ENCODE measurements around the gene KIF5C.

The KIF5C gene

GRCh38 chr2:148899638-148900318 lies 24.8 kb downstream of the KIF5C start:
- no peak for TF ChIP-seq CTCF (conservative IDR thresholded peaks at IDR 0.05; ENCODE audit: low read depth, low read length)
- H3K4me3 ChIP-seq (ENCODE audit: low read depth, low read length): no peak overlapping the region

DNA sequence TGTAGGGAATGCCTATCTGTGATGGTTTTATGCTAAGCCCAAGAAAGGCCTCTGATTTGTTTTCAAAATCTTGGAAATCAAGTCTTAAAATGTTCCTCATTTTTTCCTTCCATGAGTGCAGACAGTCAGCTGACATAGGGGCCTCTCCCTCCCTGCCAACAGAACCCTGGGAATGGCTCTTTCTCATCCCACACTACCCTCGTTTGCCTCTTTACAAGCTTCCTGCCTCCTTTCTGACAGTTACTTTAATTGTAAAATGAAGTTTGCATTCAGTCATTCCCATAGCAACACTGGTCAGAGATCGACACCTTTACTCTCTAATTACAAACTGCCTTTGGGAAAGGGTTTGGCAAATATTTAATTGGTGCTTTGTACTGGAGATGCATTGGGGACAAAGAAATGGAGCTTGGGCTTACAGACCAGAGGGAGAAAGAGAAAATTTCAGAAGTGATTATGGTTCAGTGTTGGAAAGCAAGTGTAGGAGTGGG lies 25.4 kb downstream of the KIF5C start:
- no peak overlapping the region for H3K4me3 ChIP-seq (ENCODE audit: low read depth, low read length)
- no peak for DNase-seq (ENCODE audit: low read depth)
- no peak for TF ChIP-seq CTCF (conservative IDR thresholded peaks at IDR 0.05; ENCODE audit: low read depth, low read length)

More at GRCh38 chr2:148899638-148900318, 24.8 kb downstream of the KIF5C start:
- no peak for DNase-seq (ENCODE audit: low read depth)

- H3K4me3 ChIP-seq (ENCODE audit: low read depth, low read length): no peak overlapping the region
- TF ChIP-seq CTCF (conservative IDR thresholded peaks at IDR 0.05; ENCODE audit: low read depth, low read length): no peak
- DNase-seq (ENCODE audit: low read depth): no peak
These were observed 26.1 kb downstream of the KIF5C start for GRCh38 chr2:148901142-148901541.

GRCh38 chr2:148902798-148903197 lies 27.8 kb downstream of the KIF5C start:
- no peak overlapping the region for H3K4me3 ChIP-seq (ENCODE audit: low read depth, low read length)
- no peak for TF ChIP-seq CTCF (conservative IDR thresholded peaks at IDR 0.05; ENCODE audit: low read depth, low read length)
- DNase-seq (ENCODE audit: low read depth): no peak

GRCh38 chr2:148903294-148903693 lies 28.3 kb downstream of the KIF5C start:
- H3K4me3 ChIP-seq (ENCODE audit: low read depth, low read length): no peak overlapping the region
- no peak for TF ChIP-seq CTCF (conservative IDR thresholded peaks at IDR 0.05; ENCODE audit: low read depth, low read length)

GRCh38 chr2:148903979-148904378 lies 29.0 kb downstream of the KIF5C start:
- no peak for DNase-seq (ENCODE audit: low read depth)
- no peak overlapping the region for H3K4me3 ChIP-seq (ENCODE audit: low read depth, low read length)
- TF ChIP-seq CTCF (conservative IDR thresholded peaks at IDR 0.05; ENCODE audit: low read depth, low read length): no peak

More at GRCh38 chr2:148903294-148903693, 28.3 kb downstream of the KIF5C start:
- DNase-seq (ENCODE audit: low read depth): no peak

DNA sequence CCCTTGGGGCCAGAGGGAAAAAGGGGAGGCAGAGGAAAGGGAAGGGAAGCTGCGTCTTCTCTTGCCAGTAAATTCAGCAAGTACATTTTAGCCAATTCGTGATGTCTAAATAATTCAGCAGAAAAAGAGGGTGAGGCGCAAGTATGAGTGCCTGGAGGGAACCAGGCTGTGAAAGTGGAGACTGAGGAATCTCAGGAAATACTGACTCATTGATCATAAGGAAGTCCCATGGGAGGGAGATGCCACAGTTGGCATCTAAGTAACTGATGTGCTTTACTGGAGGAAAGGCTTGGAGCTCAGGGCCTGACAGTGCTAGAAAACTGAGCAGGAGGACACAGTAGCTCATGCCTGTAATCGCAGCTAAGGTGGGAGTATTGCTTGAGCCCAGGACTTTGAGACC lies 31.1 kb downstream of the KIF5C start:
- TF ChIP-seq CTCF (conservative IDR thresholded peaks at IDR 0.05; ENCODE audit: low read depth, low read length): no peak
- peak; percentile 3 for DNase-seq (ENCODE audit: low read depth)
- H3K4me3 ChIP-seq (ENCODE audit: low read depth, low read length): no peak overlapping the region

All from choroid plexus epithelial cell (primary cell).